Esophagus (tissue), 2 donors: ENCODE data around the gene PITX1. TPM values are rescaled to one million over a fixed set of nuclear protein-coding genes. Genes with fewer than 3 reads are reported as not detected.

Experiments used
- H3K27ac ChIP-seq, 2 donors: one replicate each; pipeline ENCODE4 v1.5.1; 2013; ENCODE audit warnings: low read depth in 2 of 2, mild to moderate bottlenecking in 2 of 2, inconsistent platforms in 1 of 2, low read length in 1 of 2, moderate library complexity in 1 of 2
- H3K27me3 ChIP-seq, 2 donors: one replicate each; pipeline ENCODE4 v1.6.1; 2013; ENCODE audit warnings: low read length in 2 of 2, control low read depth in 1 of 2, mild to moderate bottlenecking in 1 of 2; ENCODE audit not compliant: insufficient read depth in 2 of 2, control insufficient read depth in 1 of 2
- H3K36me3 ChIP-seq, 2 donors: one replicate each; pipeline ENCODE4 v1.6.1; 2013; ENCODE audit warnings: low read length in 1 of 2; ENCODE audit not compliant: control insufficient read depth in 2 of 2, insufficient read depth in 2 of 2
- H3K4me1 ChIP-seq, 2 donors: one replicate each; pipeline ENCODE4 v1.6.1; 2013; ENCODE audit warnings: low read length in 1 of 2; ENCODE audit not compliant: control insufficient read depth in 2 of 2, insufficient read depth in 2 of 2
- H3K4me3 ChIP-seq, 2 donors: one replicate each; pipeline ENCODE4 v1.5.1; 2013; ENCODE audit warnings: low read length in 2 of 2, mild to moderate bottlenecking in 2 of 2, low read depth in 1 of 2, moderate library complexity in 1 of 2
- H3K9me3 ChIP-seq, 2 donors: one replicate each; pipeline ENCODE4 v1.6.1; 2013; ENCODE audit warnings: mild to moderate bottlenecking in 2 of 2, low read depth in 1 of 2, low read length in 1 of 2, moderate library complexity in 1 of 2; ENCODE audit not compliant: control insufficient read depth in 2 of 2, insufficient read depth in 1 of 2
- WGBS, 2 donors: extraction: QIAGEN DNeasy Blood & Tissue Kit; methylation state at CpG; one replicate each; pipeline ENCODE4 v1.1.7; 2013; 5-methylcytosine and 5-hydroxymethylcytosine counted together
- polyA plus RNA-seq, 2 donors: library from polyadenylated mRNA; stranded (reverse); fragments of 200-250 nt; gene quantifications; one replicate each; pipeline ENCODE4 v1.2.3, GENCODE V29; 2013
- donor health status: healthy with polysubstance abuse.
- donor health status: Bipolar disorder and iron deficiency.

The PITX1 gene
- polyA plus RNA-seq, 2 donors: 485 to 519 TPM

- 42 to 48% methylated on average over 11 of the region's 11 CpGs for WGBS, 2 donors
- Histone ChIP-seq H3K27ac (peak overlapping the region; percentile 28 to 51), H3K4me1 (peaks cover 5 to 28% of the 10 kb centered on the region in 2 donors), H3K4me3 (no peak overlapping the region), H3K27me3 (no peaks in the 10 kb centered on the region), H3K9me3 (no peaks in the 10 kb centered on the region), H3K36me3 (no peaks in the 10 kb centered on the region)
Observed at GRCh38 chr5:135016861-135017290, 17.2 kb downstream of the PITX1 start.

GRCh38 chr5:135015942-135016341 lies 18.1 kb downstream of the PITX1 start:
- H3K27ac ChIP-seq: no peak overlapping the region
- 86 to 89% methylated on average over 6 of the region's 6 CpGs for WGBS, 2 donors
- no peak overlapping the region for H3K4me3 ChIP-seq

GRCh38 chr5:135013947-135014570 lies 20.0 kb downstream of the PITX1 start:
- H3K27ac ChIP-seq: peak overlapping the region; percentile 68 to 69
- H3K9me3 ChIP-seq: no peaks in the 10 kb centered on the region
- H3K4me3 ChIP-seq: no peak overlapping the region
- peaks cover 3 to 28% of the 10 kb centered on the region in 2 donors for H3K4me1 ChIP-seq
- WGBS, 2 donors: 34 to 37% methylated on average over 10 of the region's 10 CpGs
- H3K27me3 ChIP-seq: no peaks in the 10 kb centered on the region
- peaks cover 0 to 3% of the 10 kb centered on the region in 2 donors for H3K36me3 ChIP-seq

More at GRCh38 chr5:135015942-135016341, 18.1 kb downstream of the PITX1 start:
- Histone ChIP-seq H3K27me3 (no peaks in the 10 kb centered on the region), H3K36me3 (peaks cover 0 to 3% of the 10 kb centered on the region in 2 donors), H3K9me3 (no peaks in the 10 kb centered on the region), H3K4me1 (peaks cover 5 to 28% of the 10 kb centered on the region in 2 donors)

GRCh38 chr5:135013445-135013844 lies 20.6 kb downstream of the PITX1 start:
- no peaks in the 10 kb centered on the region for H3K27me3 ChIP-seq
- peaks cover 0 to 3% of the 10 kb centered on the region in 2 donors for H3K36me3 ChIP-seq
- peaks cover 3 to 28% of the 10 kb centered on the region in 2 donors for H3K4me1 ChIP-seq
- peak overlapping the region; percentile 27 to 47 for H3K27ac ChIP-seq
- H3K9me3 ChIP-seq: no peaks in the 10 kb centered on the region
- H3K4me3 ChIP-seq: no peak overlapping the region
- 66 to 75% methylated on average over 7 of the region's 7 CpGs for WGBS, 2 donors

GRCh38 chr5:135012951-135013391 lies 21.1 kb downstream of the PITX1 start:
- H3K4me3 ChIP-seq: no peak overlapping the region
- 46 to 67% methylated on average over 5 of the region's 5 CpGs for WGBS, 2 donors

GRCh38 chr5:135012033-135012588 lies 21.9 kb downstream of the PITX1 start:
- 74 to 78% methylated on average over 2 of the region's 2 CpGs for WGBS, 2 donors
- Histone ChIP-seq H3K4me3 (no peak overlapping the region), H3K9me3 (no peaks in the 10 kb centered on the region), H3K27ac (no peak overlapping the region), H3K4me1 (peaks cover 3 to 28% of the 10 kb centered on the region in 2 donors), H3K27me3 (no peaks in the 10 kb centered on the region), H3K36me3 (peaks cover 0 to 3% of the 10 kb centered on the region in 2 donors)

More at GRCh38 chr5:135012951-135013391, 21.1 kb downstream of the PITX1 start:
- Histone ChIP-seq H3K9me3 (no peaks in the 10 kb centered on the region), H3K36me3 (peaks cover 0 to 3% of the 10 kb centered on the region in 2 donors), H3K4me1 (peaks cover 3 to 28% of the 10 kb centered on the region in 2 donors), H3K27ac (peak overlapping the region in 1 of 2 donors; percentile 34), H3K27me3 (no peaks in the 10 kb centered on the region)

- Histone ChIP-seq H3K9me3 (no peaks in the 10 kb centered on the region), H3K27ac (no peak overlapping the region), H3K27me3 (no peaks in the 10 kb centered on the region), H3K36me3 (peaks cover 0 to 3% of the 10 kb centered on the region in 2 donors), H3K4me1 (peaks cover 3 to 22% of the 10 kb centered on the region in 2 donors), H3K4me3 (no peak overlapping the region)
- WGBS, 2 donors: 91 to 94% methylated on average over 4 of the region's 4 CpGs
Observed at GRCh38 chr5:135011355-135012032, 22.5 kb downstream of the PITX1 start.

- peaks cover 0 to 3% of the 10 kb centered on the region in 2 donors for H3K36me3 ChIP-seq
- H3K4me3 ChIP-seq: no peak overlapping the region
- H3K27me3 ChIP-seq: no peaks in the 10 kb centered on the region
- no peak overlapping the region for H3K27ac ChIP-seq
- 78 to 81% methylated on average over 3 of the region's 3 CpGs for WGBS, 2 donors
- peaks cover 2 to 18% of the 10 kb centered on the region in 2 donors for H3K4me1 ChIP-seq
- no peaks in the 10 kb centered on the region for H3K9me3 ChIP-seq
Observed at GRCh38 chr5:135010502-135011354, 23.3 kb downstream of the PITX1 start.
